Smooth muscle cell (in vitro differentiated cells): Measurements from ENCODE around the gene FGF22. TPM values are rescaled to one million over a fixed set of nuclear protein-coding genes. Genes with fewer than 3 reads are reported as not detected.

Experiments used
- DNase-seq: peaks from one replicate; lab custom pipeline; 2025; ENCODE audit not compliant: unreplicated experiment; lab: John Stamatoyannopoulos, UW
- H2AFZ ChIP-seq: fragments of 200-600 bp; sonication (generic); 2 replicates; pipeline ENCODE4 v1.6.0; 2016; ENCODE audit warnings: antibody characterized with exemption, low read depth, mild to moderate bottlenecking
- H3F3A ChIP-seq: fragments of 200-600 bp; sonication (generic); 2 replicates; pipeline ENCODE4 v1.6.0; 2017; ENCODE audit warnings: antibody characterized with exemption, low read depth
- H3K27ac ChIP-seq: fragments of 200-600 bp; sonication (generic); 2 replicates; pipeline ENCODE4 v1.5.1; 2016; ENCODE audit warnings: low read depth, mild to moderate bottlenecking
- H3K27me3 ChIP-seq: fragments of 200-600 bp; sonication (generic); 2 replicates; pipeline ENCODE4 v1.6.1; 2016; ENCODE audit warnings: low read depth, mild to moderate bottlenecking
- H3K36me3 ChIP-seq: fragments of 200-600 bp; sonication (generic); 2 replicates; pipeline ENCODE4 v1.5.1; 2016; ENCODE audit warnings: low read depth
- H3K4me1 ChIP-seq: fragments of 200-600 bp; sonication (generic); 2 replicates; pipeline ENCODE4 v1.5.1; 2016; ENCODE audit warnings: low read depth
- H3K4me2 ChIP-seq: fragments of 200-600 bp; sonication (generic); 2 replicates; pipeline ENCODE4 v1.6.0; 2016; ENCODE audit warnings: mild to moderate bottlenecking
- H3K4me3 ChIP-seq: fragments of 200-600 bp; sonication (generic); 2 replicates; pipeline ENCODE4 v1.5.1; 2016; ENCODE audit warnings: mild to moderate bottlenecking
- H3K79me2 ChIP-seq: fragments of 200-600 bp; sonication (generic); 2 replicates; pipeline ENCODE4 v1.6.0; 2016; ENCODE audit warnings: low read depth, mild to moderate bottlenecking
- H3K9ac ChIP-seq: fragments of 200-600 bp; sonication (generic); 2 replicates; pipeline ENCODE4 v1.6.0; 2016; ENCODE audit warnings: low read depth
- H3K9me3 ChIP-seq: fragments of 200-600 bp; sonication (generic); replicated peaks from 2 replicates; pipeline ENCODE4 v1.5.1; 2016; ENCODE audit warnings: low read depth
- H4K20me1 ChIP-seq: fragments of 200-600 bp; sonication (generic); 2 replicates; pipeline ENCODE4 v1.6.0; 2016; ENCODE audit warnings: low read depth
- WGBS: methylation state at CpG from one replicate; pipeline ENCODE4 v1.1.7; 2016; ENCODE audit warnings: low lambda C conversion rate; 5-methylcytosine and 5-hydroxymethylcytosine counted together
- polyA plus RNA-seq: library from polyadenylated mRNA; unstranded; fragments of >200 nt; fragmentation: Nextera tagmentation; extraction: Ambion mirVana; gene quantifications from 2 replicates; pipeline ENCODE4 v1.2.1, GENCODE V29; 2016
- total RNA-seq: library from RNA; depleted of rRNA; stranded (reverse); fragments of >200 nt; gene quantifications from 2 replicates; pipeline ENCODE4 v1.2.3, GENCODE V29; 2014
- TF ChIP-seq, protein P1 (sequence below): fragments of 200-600 bp; sonication (generic); IDR thresholded peaks from 2 replicates; pipeline ENCODE4 v1.5.1; 2017; ENCODE audit warnings: borderline replicate concordance, mild to moderate bottlenecking, antibody characterized with exemption; ENCODE audit not compliant: insufficient read depth, poor library complexity, severe bottlenecking

FGF22 gene
- total and polyA plus RNA-seq, 2 experiments from 2014 or later = 0.18 TPM; not detected in 1

DNA sequence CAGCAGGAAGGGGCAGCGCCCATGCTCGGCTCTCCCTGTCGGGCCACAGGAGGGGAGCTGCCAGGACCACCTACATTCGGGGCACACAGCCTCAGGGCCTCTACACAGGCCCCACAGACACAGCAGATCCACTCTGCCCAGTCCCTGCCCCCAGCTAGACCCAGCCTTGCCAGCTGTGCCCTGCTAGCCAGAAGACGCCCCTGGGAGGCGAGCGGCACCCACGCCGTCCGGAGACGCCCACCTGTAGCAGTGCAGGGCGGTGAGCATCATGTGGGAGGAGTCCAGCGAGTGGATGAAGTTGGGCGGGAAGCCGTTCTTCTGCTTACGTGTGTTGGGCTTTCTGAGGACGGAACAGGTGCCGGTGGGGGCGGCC lies 21.4 kb upstream of the FGF22 start:
- TF ChIP-seq, protein P1, sequence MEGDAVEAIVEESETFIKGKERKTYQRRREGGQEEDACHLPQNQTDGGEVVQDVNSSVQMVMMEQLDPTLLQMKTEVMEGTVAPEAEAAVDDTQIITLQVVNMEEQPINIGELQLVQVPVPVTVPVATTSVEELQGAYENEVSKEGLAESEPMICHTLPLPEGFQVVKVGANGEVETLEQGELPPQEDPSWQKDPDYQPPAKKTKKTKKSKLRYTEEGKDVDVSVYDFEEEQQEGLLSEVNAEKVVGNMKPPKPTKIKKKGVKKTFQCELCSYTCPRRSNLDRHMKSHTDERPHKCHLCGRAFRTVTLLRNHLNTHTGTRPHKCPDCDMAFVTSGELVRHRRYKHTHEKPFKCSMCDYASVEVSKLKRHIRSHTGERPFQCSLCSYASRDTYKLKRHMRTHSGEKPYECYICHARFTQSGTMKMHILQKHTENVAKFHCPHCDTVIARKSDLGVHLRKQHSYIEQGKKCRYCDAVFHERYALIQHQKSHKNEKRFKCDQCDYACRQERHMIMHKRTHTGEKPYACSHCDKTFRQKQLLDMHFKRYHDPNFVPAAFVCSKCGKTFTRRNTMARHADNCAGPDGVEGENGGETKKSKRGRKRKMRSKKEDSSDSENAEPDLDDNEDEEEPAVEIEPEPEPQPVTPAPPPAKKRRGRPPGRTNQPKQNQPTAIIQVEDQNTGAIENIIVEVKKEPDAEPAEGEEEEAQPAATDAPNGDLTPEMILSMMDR = no peak
- no peak overlapping the region for H3K9ac ChIP-seq
- no peaks in the 10 kb centered on the region for H3K9me3 ChIP-seq
- H3K4me3 ChIP-seq = no peak overlapping the region
- H3F3A ChIP-seq = no peaks in the 10 kb centered on the region
- DNase-seq = no peak
- H3K36me3 ChIP-seq = no peaks in the 10 kb centered on the region
- no peaks in the 10 kb centered on the region for H3K27me3 ChIP-seq
- no peaks in the 10 kb centered on the region for H4K20me1 ChIP-seq
- H3K4me1 ChIP-seq = no peaks in the 10 kb centered on the region
- no peak overlapping the region for H2AFZ ChIP-seq
- no peak overlapping the region for H3K27ac ChIP-seq
- WGBS = 98% methylated on average over 17 of the region's 19 CpGs
- H3K79me2 ChIP-seq = no peaks in the 10 kb centered on the region
- no peak overlapping the region for H3K4me2 ChIP-seq

DNA sequence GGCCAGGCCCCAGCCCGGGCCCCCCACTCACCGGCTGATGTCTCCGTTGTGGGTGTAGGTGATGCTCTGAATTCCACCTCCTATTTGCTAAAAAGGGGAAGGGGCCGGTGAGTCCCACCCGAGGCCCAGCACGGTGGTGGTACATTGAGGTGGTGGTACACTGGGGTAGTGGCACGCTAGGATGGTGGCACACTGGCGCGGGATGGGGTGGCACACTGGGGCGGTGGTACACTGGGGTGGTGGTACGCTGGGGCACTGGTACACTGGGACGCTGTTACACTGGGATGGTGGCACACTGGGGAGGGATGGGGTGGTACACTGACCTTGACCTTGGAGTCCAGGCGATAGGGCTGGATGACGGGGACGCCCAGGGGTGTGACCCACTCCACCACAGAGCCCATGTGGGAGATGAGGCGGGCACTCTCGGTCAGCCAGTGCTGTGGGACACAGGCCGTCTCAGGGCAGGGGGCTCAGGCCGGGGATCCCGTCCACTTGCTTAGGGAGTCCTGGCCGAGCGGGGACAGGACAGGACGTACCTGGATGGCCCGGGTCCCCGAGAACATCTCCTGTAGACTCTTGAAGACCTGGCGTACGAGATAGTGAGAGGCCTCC lies 20.9 kb upstream of the FGF22 start:
- Histone ChIP-seq H3K4me3 (no peak overlapping the region), H3K9ac (no peak overlapping the region), H4K20me1 (peaks cover 2% of the 10 kb centered on the region), H3K4me2 (no peak overlapping the region), H3K36me3 (no peaks in the 10 kb centered on the region), H3K79me2 (no peaks in the 10 kb centered on the region), H3K9me3 (no peaks in the 10 kb centered on the region), H3F3A (no peaks in the 10 kb centered on the region), H3K27me3 (no peaks in the 10 kb centered on the region), H3K4me1 (no peaks in the 10 kb centered on the region), H2AFZ (no peak overlapping the region), H3K27ac (no peak overlapping the region)
- DNase-seq = no peak
- WGBS = 98% methylated on average over 26 of the region's 27 CpGs
- TF ChIP-seq, protein P1 = no peak

DNA sequence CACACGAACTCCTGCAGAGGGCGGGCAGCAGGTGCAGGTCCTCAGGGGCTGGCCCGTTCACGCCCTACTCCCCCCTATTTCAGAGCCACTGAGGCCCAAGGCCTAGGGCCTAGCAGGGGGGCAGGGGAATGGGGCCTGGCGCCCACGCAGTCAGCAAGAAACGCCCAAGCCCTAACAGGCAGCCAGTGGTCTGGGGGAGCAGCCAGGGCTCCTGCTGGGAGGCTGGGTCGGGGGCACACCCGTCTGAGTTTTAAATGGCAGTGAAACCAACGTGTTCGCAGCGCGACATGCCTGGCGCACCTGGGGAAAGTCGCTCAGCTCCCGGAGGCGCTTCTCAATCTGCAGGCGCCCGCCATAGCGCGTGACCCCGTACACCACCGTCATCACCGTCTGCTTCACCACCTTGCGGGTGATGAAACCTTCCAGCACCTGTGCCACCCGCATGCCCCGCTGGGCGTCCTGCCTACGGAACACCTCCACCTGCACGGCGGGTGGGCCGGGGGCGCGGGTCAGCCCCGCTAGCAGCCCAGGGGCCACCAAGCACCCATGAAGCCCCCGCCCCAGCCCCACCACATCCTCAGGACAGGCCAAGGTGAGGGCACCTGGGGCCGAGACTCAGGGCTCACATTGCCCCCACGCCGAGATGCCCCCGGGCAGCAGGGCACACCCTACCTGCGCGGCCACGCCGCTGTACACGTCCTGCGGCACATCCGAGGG lies 20.2 kb upstream of the FGF22 start:
- WGBS = 98% methylated on average over 47 of the region's 47 CpGs
- H4K20me1 ChIP-seq = peaks cover 4% of the 10 kb centered on the region
- no peaks in the 10 kb centered on the region for H3F3A ChIP-seq
- H3K4me3 ChIP-seq = no peak overlapping the region
- no peak overlapping the region for H2AFZ ChIP-seq
- H3K27ac ChIP-seq = no peak overlapping the region
- H3K79me2 ChIP-seq = no peaks in the 10 kb centered on the region
- no peaks in the 10 kb centered on the region for H3K4me1 ChIP-seq
- DNase-seq = no peak
- H3K27me3 ChIP-seq = no peaks in the 10 kb centered on the region
- no peak overlapping the region for H3K4me2 ChIP-seq
- H3K9ac ChIP-seq = no peak overlapping the region
- H3K9me3 ChIP-seq = no peaks in the 10 kb centered on the region
- TF ChIP-seq, protein P1 = no peak
- no peaks in the 10 kb centered on the region for H3K36me3 ChIP-seq
